MM.1S (cell line): Measurements from ENCODE around the gene FNTB.

Experiments
- EZH2 ChIP-seq: fragments of 300-600 bp; sonication (generic); optimal IDR thresholded peaks from 2 replicates; pipeline ENCODE3; 2017; ENCODE audit warnings: low read depth, mild to moderate bottlenecking, antibody characterized with exemption, low read length, mixed read lengths
- EZH2phosphoT487 ChIP-seq: fragments of 300-600 bp; sonication (generic); IDR thresholded peaks from 2 replicates; pipeline ENCODE4 v1.6.1; 2018; ENCODE audit warnings: antibody characterized with exemption, low read length
- TF ChIP-seq, protein P1 (sequence below): fragments of 300-600 bp; sonication (generic); IDR thresholded peaks from 2 replicates; pipeline ENCODE4 v1.5.1; 2016; ENCODE audit warnings: antibody characterized with exemption, low read length, mixed read lengths

DNA sequence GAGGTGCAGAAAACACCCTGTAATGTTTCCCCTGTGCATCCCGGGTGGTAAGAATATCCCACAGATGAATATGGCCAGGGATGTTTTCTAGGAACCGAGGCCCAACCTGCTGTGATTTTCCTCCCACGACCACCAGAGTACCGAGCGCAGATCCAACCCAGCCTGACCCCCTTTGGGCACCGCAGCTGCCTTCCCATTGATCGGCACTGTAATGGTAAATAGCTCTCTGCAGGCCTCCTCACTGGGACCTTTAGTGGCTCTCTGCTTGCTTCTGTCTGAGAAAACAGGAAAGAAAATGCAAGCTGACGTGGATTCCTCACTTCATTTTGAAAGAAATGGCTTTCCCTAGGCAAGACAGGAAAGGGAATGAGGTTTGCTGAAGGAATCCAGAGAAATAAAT lies 12.1 kb upstream of the FNTB start:
- TF ChIP-seq, protein P1, sequence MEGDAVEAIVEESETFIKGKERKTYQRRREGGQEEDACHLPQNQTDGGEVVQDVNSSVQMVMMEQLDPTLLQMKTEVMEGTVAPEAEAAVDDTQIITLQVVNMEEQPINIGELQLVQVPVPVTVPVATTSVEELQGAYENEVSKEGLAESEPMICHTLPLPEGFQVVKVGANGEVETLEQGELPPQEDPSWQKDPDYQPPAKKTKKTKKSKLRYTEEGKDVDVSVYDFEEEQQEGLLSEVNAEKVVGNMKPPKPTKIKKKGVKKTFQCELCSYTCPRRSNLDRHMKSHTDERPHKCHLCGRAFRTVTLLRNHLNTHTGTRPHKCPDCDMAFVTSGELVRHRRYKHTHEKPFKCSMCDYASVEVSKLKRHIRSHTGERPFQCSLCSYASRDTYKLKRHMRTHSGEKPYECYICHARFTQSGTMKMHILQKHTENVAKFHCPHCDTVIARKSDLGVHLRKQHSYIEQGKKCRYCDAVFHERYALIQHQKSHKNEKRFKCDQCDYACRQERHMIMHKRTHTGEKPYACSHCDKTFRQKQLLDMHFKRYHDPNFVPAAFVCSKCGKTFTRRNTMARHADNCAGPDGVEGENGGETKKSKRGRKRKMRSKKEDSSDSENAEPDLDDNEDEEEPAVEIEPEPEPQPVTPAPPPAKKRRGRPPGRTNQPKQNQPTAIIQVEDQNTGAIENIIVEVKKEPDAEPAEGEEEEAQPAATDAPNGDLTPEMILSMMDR: no peak
- TF ChIP-seq EZH2 (no peak), EZH2phosphoT487 (no peak)
